Osteocyte (in vitro differentiated cells): ENCODE data around the gene GET4. TPM values are rescaled to one million over a fixed set of nuclear protein-coding genes. Genes with fewer than 3 reads are reported as not detected.

ENCODE experiments used
- DNase-seq: peaks from one replicate; pipeline ENCODE4 v3.0.0; 2021; ENCODE audit warnings: mixed read lengths; ENCODE audit not compliant: unreplicated experiment; ENCODE audit errors: extremely low spot score
- H3K27ac Mint-ChIP-seq: one replicate; pipeline ENCODE4 v1.8.0; 2021; ENCODE audit warnings: mild to moderate bottlenecking, mixed read lengths; ENCODE audit not compliant: unreplicated experiment
- H3K27me3 Mint-ChIP-seq: one replicate; pipeline ENCODE4 v1.8.0; 2021; ENCODE audit warnings: mixed read lengths; ENCODE audit not compliant: unreplicated experiment
- H3K36me3 Mint-ChIP-seq: one replicate; pipeline ENCODE4 v1.8.0; 2021; ENCODE audit warnings: mixed read lengths; ENCODE audit not compliant: unreplicated experiment
- H3K4me1 Mint-ChIP-seq: one replicate; pipeline ENCODE4 v1.8.0; 2021; ENCODE audit warnings: mixed read lengths; ENCODE audit not compliant: unreplicated experiment
- H3K4me3 Mint-ChIP-seq: one replicate; pipeline ENCODE4 v1.8.0; 2021; ENCODE audit warnings: mild to moderate bottlenecking, moderate library complexity, mixed read lengths; ENCODE audit not compliant: unreplicated experiment
- H3K9me3 Mint-ChIP-seq: one replicate; pipeline ENCODE4 v1.8.0; 2021; ENCODE audit warnings: mixed read lengths; ENCODE audit not compliant: unreplicated experiment
- CTCF ChIP-seq: fragments of 200-600 bp; sonication (generic); IDR thresholded peaks from 2 replicates; pipeline ENCODE4 v1.5.0; 2021; ENCODE audit warnings: antibody characterized with exemption, mild to moderate bottlenecking, moderate library complexity
- total RNA-seq: library from RNA; stranded (reverse); gene quantifications from 2 replicates; pipeline ENCODE4 v1.2.1, GENCODE V29; 2021

The GET4 gene
- total RNA-seq, 1 donor from 2014 or later = 33.7 TPM

GRCh38 chr7:916291-916941 is 40.1 kb downstream of the GET4 start:
- no peaks in the 10 kb centered on the region for H3K9me3 Mint-ChIP-seq
- H3K36me3 Mint-ChIP-seq = no peaks in the 10 kb centered on the region
- H3K4me1 Mint-ChIP-seq = peaks cover 15% of the 10 kb centered on the region
- no peak overlapping the region for H3K4me3 Mint-ChIP-seq
- no peak for DNase-seq
- H3K27me3 Mint-ChIP-seq = no peaks in the 10 kb centered on the region
- no peak for TF ChIP-seq CTCF
- no peak overlapping the region for H3K27ac Mint-ChIP-seq

- no peak overlapping the region for H3K4me3 Mint-ChIP-seq
These were observed 41.1 kb downstream of the GET4 start for GRCh38 chr7:917255-918117.

GRCh38 chr7:918118-918425 is 41.7 kb downstream of the GET4 start:
- Mint-ChIP-seq H3K27me3 (no peaks in the 10 kb centered on the region), H3K4me1 (peaks cover 19% of the 10 kb centered on the region), H3K27ac (no peak overlapping the region), H3K4me3 (no peak overlapping the region), H3K36me3 (no peaks in the 10 kb centered on the region), H3K9me3 (no peaks in the 10 kb centered on the region)
- TF ChIP-seq CTCF = no peak
- no peak for DNase-seq

More at GRCh38 chr7:917255-918117, 41.1 kb downstream of the GET4 start:
- H3K27ac Mint-ChIP-seq = no peak overlapping the region
- no peaks in the 10 kb centered on the region for H3K27me3 Mint-ChIP-seq
- H3K9me3 Mint-ChIP-seq = no peaks in the 10 kb centered on the region
- TF ChIP-seq CTCF = no peak
- peaks cover 15% of the 10 kb centered on the region for H3K4me1 Mint-ChIP-seq
- no peaks in the 10 kb centered on the region for H3K36me3 Mint-ChIP-seq
- no peak for DNase-seq

- no peak for DNase-seq
- no peak for TF ChIP-seq CTCF
- no peak overlapping the region for H3K27ac Mint-ChIP-seq
- H3K4me3 Mint-ChIP-seq = no peak overlapping the region
- H3K9me3 Mint-ChIP-seq = no peaks in the 10 kb centered on the region
- H3K27me3 Mint-ChIP-seq = no peaks in the 10 kb centered on the region
- peaks cover 23% of the 10 kb centered on the region for H3K4me1 Mint-ChIP-seq
- H3K36me3 Mint-ChIP-seq = no peaks in the 10 kb centered on the region
These were observed 42.2 kb downstream of the GET4 start for GRCh38 chr7:918441-919113.

- H3K27me3 Mint-ChIP-seq = no peaks in the 10 kb centered on the region
- no peaks in the 10 kb centered on the region for H3K9me3 Mint-ChIP-seq
- H3K4me1 Mint-ChIP-seq = peaks cover 23% of the 10 kb centered on the region
- no peaks in the 10 kb centered on the region for H3K36me3 Mint-ChIP-seq
- DNase-seq = no peak
- no peak overlapping the region for H3K4me3 Mint-ChIP-seq
- TF ChIP-seq CTCF = no peak
- no peak overlapping the region for H3K27ac Mint-ChIP-seq
These were observed 42.7 kb downstream of the GET4 start for GRCh38 chr7:919114-919442.
